ENCODE measurements around the gene EXD3. TPM values are rescaled to one million over a fixed set of nuclear protein-coding genes. Genes with fewer than 3 reads are reported as not detected.

The EXD3 gene
- polyA plus RNA-seq, 1 experiment = 4.0 TPM

GRCh38 chr9:137303151-137303892, 119.6 kb downstream of the EXD3 start:
- CTCF ChIA-PET = interaction anchor here (1.0 kb wide), 1 partner anchor 141 kb away, joined by 3 read pairs; no protein-coding TSS in a partner anchor

GRCh38 chr9:137302449-137303150, 120.4 kb downstream of the EXD3 start:
- Histone ChIP-seq H3K27ac (ENCODE audit: low read depth, low read length) (no peak overlapping the region), H3K27me3 (ENCODE audit: control insufficient read depth, insufficient read depth, low read length) (peaks cover 23% of the 10 kb centered on the region), H3K4me3 (ENCODE audit: low read depth, low read length) (peak overlapping the region; percentile 45), H3K9me3 (ENCODE audit: control insufficient read depth, insufficient read depth, low read length) (no peaks in the 10 kb centered on the region; the same call in 1 of the 2 replicates)
- ChIA-PET CTCF (interaction anchor here (0.6 to 1.1 kb wide), 7 partner anchors 10 to 134 kb away, joined by 3 to 11 read pairs (median 3); no protein-coding TSS in a partner anchor), POLR2A (interaction anchor here (1.1 to 2.3 kb wide), 2 partner anchors 62 to 94 kb away, joined by 3 to 6 read pairs; partner anchors contain the start of gene TUBB4B)
- DNase-seq (ENCODE audit: low read depth, low spot score) = no peak
- TF ChIP-seq CTCF (IDR thresholded peaks at IDR 0.05; ENCODE audit: low read depth, low read length) = peak; percentile 59

More at GRCh38 chr9:137303151-137303892, 119.6 kb downstream of the EXD3 start:
- Histone ChIP-seq H3K9me3 (ENCODE audit: control insufficient read depth, insufficient read depth, low read length) (no peaks in the 10 kb centered on the region; the same call in 1 of the 2 replicates), H3K4me3 (ENCODE audit: low read depth, low read length) (no peak overlapping the region), H3K27ac (ENCODE audit: low read depth, low read length) (no peak overlapping the region), H3K27me3 (ENCODE audit: control insufficient read depth, insufficient read depth, low read length) (peaks cover 22% of the 10 kb centered on the region)
- POLR2A ChIA-PET = interaction anchor here (2.3 kb wide), 1 partner anchor 63 kb away, joined by 6 read pairs; the partner anchor contains the start of gene TUBB4B
- no peak for TF ChIP-seq CTCF (IDR thresholded peaks at IDR 0.05; ENCODE audit: low read depth, low read length)
- DNase-seq (ENCODE audit: low read depth, low spot score) = no peak

- no peaks in the 10 kb centered on the region; the same call in 1 of the 2 replicates for H3K9me3 ChIP-seq (ENCODE audit: control insufficient read depth, insufficient read depth, low read length)
- ChIA-PET POLR2A (interaction anchor here (0.6 to 2.3 kb wide), 3 partner anchors 9 to 94 kb away, joined by 3 to 11 read pairs (median 6); partner anchors contain the start of gene TUBB4B), CTCF (interaction anchor here (0.6 to 1.1 kb wide), 8 partner anchors 11 to 135 kb away, joined by 3 to 11 read pairs (median 3); no protein-coding TSS in a partner anchor)
- H3K27ac ChIP-seq (ENCODE audit: low read depth, low read length) = no peak within 1 kb of the TSS
- no peak for TF ChIP-seq CTCF (IDR thresholded peaks at IDR 0.05; ENCODE audit: low read depth, low read length)
- no peak for DNase-seq (ENCODE audit: low read depth, low spot score)
- H3K27me3 ChIP-seq (ENCODE audit: control insufficient read depth, insufficient read depth, low read length) = peaks cover 27% of the 10 kb centered on the region
- peak within 1 kb of the TSS; percentile 47 for H3K4me3 ChIP-seq (ENCODE audit: low read depth, low read length)
These were observed 120.9 kb downstream of the EXD3 start, which contains the start of gene NRARP for GRCh38 chr9:137302118-137302448. TSS of gene NRARP (minus strand) at chr9:137302271. CDS start at chr9:137301928, 343 bp downstream.

GRCh38 chr9:137301081-137301947, 121.6 kb downstream of the EXD3 start:
- ChIA-PET CTCF (interaction anchor here (1.0 to 1.1 kb wide), 2 partner anchors 35 to 109 kb away, joined by 3 to 5 read pairs; no protein-coding TSS in a partner anchor), POLR2A (interaction anchor here (0.6 to 2.3 kb wide), 4 partner anchors 8 to 95 kb away, joined by 3 to 11 read pairs (median 5); partner anchors contain the start of gene TUBB4B)
- no peak overlapping the region for H3K27ac ChIP-seq (ENCODE audit: low read depth, low read length)
- peak overlapping the region; percentile 46 for H3K4me3 ChIP-seq (ENCODE audit: low read depth, low read length)
- peaks cover 32% of the 10 kb centered on the region for H3K27me3 ChIP-seq (ENCODE audit: control insufficient read depth, insufficient read depth, low read length)
- no peak for TF ChIP-seq CTCF (IDR thresholded peaks at IDR 0.05; ENCODE audit: low read depth, low read length)
- no peak for DNase-seq (ENCODE audit: low read depth, low spot score)
- H3K9me3 ChIP-seq (ENCODE audit: control insufficient read depth, insufficient read depth, low read length) = no peaks in the 10 kb centered on the region; the same call in 1 of the 2 replicates
